ENCODE measurements around the gene GRHL1.
"Not testable (repeated sequence)": the region's sequence is repeated elsewhere in the genome, so short reads cannot be mapped to it uniquely, and the experiment has no call there.

The GRHL1 gene

GRCh38 chr2:10012366-10012962 is 61.0 kb downstream of the GRHL1 start:
- DNase-seq: not testable (repeated sequence)

- no peak for DNase-seq
Measured at GRCh38 chr2:10012963-10013461, 61.5 kb downstream of the GRHL1 start.

- not testable (repeated sequence) for DNase-seq
Measured at GRCh38 chr2:10013651-10014417, 62.3 kb downstream of the GRHL1 start.

GRCh38 chr2:10014418-10015190 is 63.1 kb downstream of the GRHL1 start:
- DNase-seq: no peak

- not testable (repeated sequence) for DNase-seq
Measured at GRCh38 chr2:10015376-10015989, 64.0 kb downstream of the GRHL1 start.

- no peak for DNase-seq
Measured at GRCh38 chr2:10016001-10016801, 64.7 kb downstream of the GRHL1 start.

- no peak for DNase-seq
Measured at GRCh38 chr2:10016802-10017258, 65.3 kb downstream of the GRHL1 start.

- no peak for DNase-seq
Measured at GRCh38 chr2:10017313-10017941, 65.9 kb downstream of the GRHL1 start.

GRCh38 chr2:10019174-10019573 is 67.7 kb downstream of the GRHL1 start:
- no peak for DNase-seq

GRCh38 chr2:10019602-10020400 is 68.3 kb downstream of the GRHL1 start:
- no peak for DNase-seq

GRCh38 chr2:10022041-10022421 is 70.5 kb downstream of the GRHL1 start:
- DNase-seq: no peak

GRCh38 chr2:10022445-10022844 is 71.0 kb downstream of the GRHL1 start:
- no peak for DNase-seq

GRCh38 chr2:10022966-10023662 is 71.6 kb downstream of the GRHL1 start:
- no peak for DNase-seq

GRCh38 chr2:10026940-10027569 is 75.6 kb downstream of the GRHL1 start:
- no peak for DNase-seq

- DNase-seq: no peak
Measured at GRCh38 chr2:10027660-10028330, 76.3 kb downstream of the GRHL1 start.

- DNase-seq: no peak
Measured at GRCh38 chr2:10028407-10028987, 77.0 kb downstream of the GRHL1 start.

- no peak for DNase-seq
Measured at GRCh38 chr2:10028988-10029874, 77.7 kb downstream of the GRHL1 start.

- no peak for DNase-seq
Measured at GRCh38 chr2:10029875-10030223, 78.4 kb downstream of the GRHL1 start.

All from right forelimb (tissue), 1 donor.